Stimulated activated CD8-positive, alpha-beta memory T cell treated with anti-CD3 and anti-CD28 coated beads, Interleukin-15, amount 100 ng/mL, for 48 hours (primary cell): ENCODE results near the gene TAS1R2.
"Not testable (repeated sequence)": the region's sequence is repeated elsewhere in the genome, so short reads cannot be mapped to it uniquely, and the experiment has no call there.

Experiments
- DNase-seq, 2 donors: peaks; one replicate each; pipeline ENCODE4 v3.0.0-alpha.2; 2020; ENCODE audit warnings: low read depth in 2 of 2

TAS1R2 gene

GRCh38 chr1:18883636-18884418, 24.4 kb upstream of the TAS1R2 start:
- DNase-seq = peak; percentile 50 to 53

- no peak for DNase-seq
These were observed 23.6 kb upstream of the TAS1R2 start for GRCh38 chr1:18883079-18883478.

- no peak for DNase-seq
These were observed 23.0 kb upstream of the TAS1R2 start for GRCh38 chr1:18882486-18882885.

- no peak for DNase-seq
These were observed 22.4 kb upstream of the TAS1R2 start for GRCh38 chr1:18881642-18882431.

GRCh38 chr1:18881164-18881563, 21.7 kb upstream of the TAS1R2 start:
- no peak for DNase-seq

- DNase-seq = no peak
These were observed 21.1 kb upstream of the TAS1R2 start for GRCh38 chr1:18880585-18880984.

GRCh38 chr1:18879791-18880309, 20.4 kb upstream of the TAS1R2 start:
- no peak for DNase-seq

GRCh38 chr1:18879215-18879790, 19.8 kb upstream of the TAS1R2 start:
- no peak for DNase-seq

GRCh38 chr1:18878538-18879214, 19.2 kb upstream of the TAS1R2 start:
- no peak for DNase-seq

GRCh38 chr1:18877282-18877681, 17.8 kb upstream of the TAS1R2 start:
- DNase-seq = no peak

- no peak for DNase-seq
These were observed 16.8 kb upstream of the TAS1R2 start for GRCh38 chr1:18876210-18876609.

GRCh38 chr1:18875796-18876128, 16.3 kb upstream of the TAS1R2 start:
- no peak for DNase-seq

- peak; percentile 53 to 57 for DNase-seq
These were observed 15.8 kb upstream of the TAS1R2 start for GRCh38 chr1:18875107-18875795.

- DNase-seq = no peak
These were observed 15.1 kb upstream of the TAS1R2 start for GRCh38 chr1:18874600-18874999.

GRCh38 chr1:18874036-18874435, 14.6 kb upstream of the TAS1R2 start:
- DNase-seq = no peak

- no peak for DNase-seq
These were observed 12.7 kb upstream of the TAS1R2 start for GRCh38 chr1:18872071-18872611.

- DNase-seq = no peak
These were observed 12.1 kb upstream of the TAS1R2 start for GRCh38 chr1:18871401-18872070.

- DNase-seq = no peak
These were observed 11.5 kb upstream of the TAS1R2 start for GRCh38 chr1:18870957-18871356.

GRCh38 chr1:18870595-18870865, 11.1 kb upstream of the TAS1R2 start:
- DNase-seq = not testable (repeated sequence)

GRCh38 chr1:18869847-18870594, 10.6 kb upstream of the TAS1R2 start:
- DNase-seq = no peak
